Measurements from ENCODE around the gene GLG1.
"Not testable (repeated sequence)": the region's sequence is repeated elsewhere in the genome, so short reads cannot be mapped to it uniquely, and the experiment has no call there.

DNA sequence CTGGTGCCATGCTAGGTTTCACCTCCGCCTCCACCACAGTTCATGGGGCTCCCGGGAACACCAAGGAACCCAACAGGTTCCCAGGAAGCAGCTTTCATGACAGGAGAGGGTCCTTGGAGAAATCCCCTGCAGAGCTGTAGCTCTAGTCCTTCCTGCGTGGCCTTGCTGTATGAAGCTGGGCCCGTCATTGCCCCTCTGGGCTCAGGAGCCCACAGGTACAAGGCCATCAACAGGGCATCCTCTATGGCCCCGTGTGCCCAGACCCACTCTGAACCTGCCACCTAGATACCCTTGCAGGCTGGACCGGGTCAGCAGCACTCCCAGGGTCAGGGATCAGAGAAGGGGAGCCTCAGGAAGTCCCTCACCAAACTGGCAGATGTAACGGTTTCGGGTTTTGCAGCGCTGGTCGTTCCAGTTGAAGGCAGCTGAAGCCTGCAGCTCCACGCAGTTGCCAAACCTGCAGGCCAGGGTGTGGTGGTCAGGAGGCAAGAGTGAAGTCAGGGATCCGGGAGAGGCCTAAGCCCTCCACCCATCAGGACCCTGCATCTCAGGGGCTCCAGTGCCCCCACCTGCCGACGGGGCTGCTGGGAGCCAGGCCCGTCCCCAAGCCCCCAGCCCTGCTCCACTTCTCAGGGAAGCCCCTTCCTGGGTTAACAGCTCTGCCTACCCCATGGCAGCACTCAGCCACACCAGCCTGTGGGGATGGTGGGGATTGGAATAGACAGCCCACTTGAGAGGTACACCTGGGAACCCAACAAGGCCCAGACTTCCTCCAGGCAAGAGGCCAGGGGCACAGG, 197.5 kb downstream of the GLG1 start:
- not testable (repeated sequence) for TF ChIP-seq POU6F1 (CRISPR knock-in tag; IDR thresholded peaks at IDR 0.05; ENCODE audit: borderline replicate concordance, low read depth); ZFP30 (CRISPR knock-in tag; IDR thresholded peaks at IDR 0.05); PATZ1 (CRISPR knock-in tag; IDR thresholded peaks at IDR 0.05; ENCODE audit: borderline replicate concordance); TOX (CRISPR knock-in tag; IDR thresholded peaks at IDR 0.05; ENCODE audit: borderline replicate concordance); ZNF8 (CRISPR knock-in tag; IDR thresholded peaks at IDR 0.05); RARB (CRISPR knock-in tag; IDR thresholded peaks at IDR 0.05); ISL1 (CRISPR knock-in tag; IDR thresholded peaks at IDR 0.05)

Data from SK-N-SH treated with all-trans-retinoic acid at 6 μM for 48 hours (cell line).